GM19455 (cell line): ENCODE measurements around the gene APOLD1.
A peak's percentile ranks its signal among the peaks of the same experiment; 100 is the strongest.
"Not testable (repeated sequence)": the region's sequence is repeated elsewhere in the genome, so short reads cannot be mapped to it uniquely, and the experiment has no call there.

Source experiments
- ATAC-seq: cut with Tn5 transposase; IDR thresholded peaks from one replicate; pipeline ENCODE4 v1.9.1; 2021; ENCODE audit not compliant: unreplicated experiment

APOLD1 gene

DNA sequence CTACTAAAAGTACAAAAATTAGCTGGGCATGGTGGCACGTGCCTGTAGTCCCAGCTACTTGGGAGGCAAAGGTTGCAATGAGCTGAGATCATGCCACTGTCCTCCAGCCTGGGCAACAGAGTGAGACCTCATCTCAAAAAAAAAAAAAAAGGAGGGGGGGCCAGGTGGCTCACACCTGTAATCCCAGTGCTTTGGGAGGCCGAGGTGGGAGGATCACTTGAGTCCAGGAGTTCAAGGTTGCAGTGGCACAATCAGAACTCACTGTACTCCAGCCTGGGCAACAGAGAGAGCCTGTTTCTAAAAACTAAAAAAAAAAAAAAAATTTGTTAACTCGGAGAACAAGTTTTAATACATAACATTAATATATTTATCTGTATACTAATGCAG lies 22.1 kb downstream of the APOLD1 start:
- not testable (repeated sequence) for ATAC-seq

- ATAC-seq: peak; percentile 60
Observed at GRCh38 chr12:12807970-12808702, 22.7 kb downstream of the APOLD1 start.

DNA sequence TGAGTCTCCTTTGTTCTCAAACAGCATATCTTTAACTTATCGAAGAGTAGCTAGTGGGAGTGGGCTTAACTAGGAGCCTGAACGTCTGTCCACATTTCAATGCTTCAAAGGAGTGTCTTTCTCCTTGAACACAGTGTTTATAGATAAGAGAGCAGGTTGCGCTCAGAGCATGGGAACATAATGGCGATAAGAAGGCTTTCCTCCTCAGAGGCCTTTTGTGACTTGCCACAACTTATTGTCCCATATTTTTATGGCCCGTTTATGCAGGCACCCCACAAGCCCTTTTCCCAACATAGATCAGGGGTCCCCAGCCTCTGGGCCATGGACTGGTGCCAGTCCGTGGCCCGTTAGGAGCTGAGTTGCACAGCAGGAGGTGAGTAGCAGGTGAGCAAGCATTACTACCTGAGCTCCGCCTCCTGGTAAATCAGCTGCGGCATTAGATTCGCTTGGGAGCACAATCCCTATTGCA lies 25.1 kb downstream of the APOLD1 start:
- ATAC-seq: no peak

GRCh38 chr12:12811343-12811742 lies 25.9 kb downstream of the APOLD1 start:
- ATAC-seq: no peak

DNA sequence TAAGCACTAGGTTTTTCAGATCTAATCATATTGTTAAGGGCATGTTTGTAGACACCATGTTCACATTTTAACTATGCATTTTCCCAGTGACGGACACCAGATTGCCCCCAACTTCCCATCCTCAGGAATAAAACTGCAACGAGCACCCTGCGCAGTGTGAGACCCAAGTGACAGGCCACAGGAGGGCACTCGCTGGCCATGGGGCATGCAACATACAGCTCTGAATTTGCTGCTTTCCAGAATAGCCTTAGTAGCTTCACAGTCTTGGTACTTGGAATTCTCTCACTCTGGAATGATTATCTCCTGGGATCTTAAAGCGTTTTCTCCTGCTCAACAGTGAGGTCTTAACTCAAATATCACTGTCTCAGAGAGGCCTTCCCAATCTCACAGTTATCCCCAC lies 26.7 kb downstream of the APOLD1 start:
- ATAC-seq: no peak

GRCh38 chr12:12812618-12813119 lies 27.2 kb downstream of the APOLD1 start:
- ATAC-seq: no peak

- ATAC-seq: peak; percentile 80
Observed at GRCh38 chr12:12813120-12814101, 28.0 kb downstream of the APOLD1 start, which contains the start of gene DDX47. Gene DDX47, plus strand, starts transcription at chr12:12813346. Its CDS starts 22 bp downstream, at chr12:12813368.

DNA sequence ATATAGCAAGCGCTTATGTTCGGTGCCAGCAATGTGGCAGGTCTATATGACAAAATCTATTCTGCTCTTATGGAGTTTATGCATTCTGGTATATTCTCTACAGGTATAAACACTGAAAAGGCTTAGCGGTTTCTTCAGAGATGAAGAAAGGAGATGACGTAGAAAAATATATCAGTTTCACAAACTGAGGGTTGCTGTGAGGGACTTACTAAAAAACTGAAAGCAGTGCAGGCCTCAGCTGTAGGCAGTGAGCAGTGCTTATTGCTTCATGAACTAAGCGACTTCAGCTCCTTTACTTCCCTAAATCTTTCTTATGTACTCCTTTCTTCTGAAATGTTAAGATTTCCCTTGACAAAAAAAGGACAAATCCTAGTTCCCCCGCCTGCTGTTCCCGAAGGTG lies 32.2 kb downstream of the APOLD1 start:
- ATAC-seq: no peak

DNA sequence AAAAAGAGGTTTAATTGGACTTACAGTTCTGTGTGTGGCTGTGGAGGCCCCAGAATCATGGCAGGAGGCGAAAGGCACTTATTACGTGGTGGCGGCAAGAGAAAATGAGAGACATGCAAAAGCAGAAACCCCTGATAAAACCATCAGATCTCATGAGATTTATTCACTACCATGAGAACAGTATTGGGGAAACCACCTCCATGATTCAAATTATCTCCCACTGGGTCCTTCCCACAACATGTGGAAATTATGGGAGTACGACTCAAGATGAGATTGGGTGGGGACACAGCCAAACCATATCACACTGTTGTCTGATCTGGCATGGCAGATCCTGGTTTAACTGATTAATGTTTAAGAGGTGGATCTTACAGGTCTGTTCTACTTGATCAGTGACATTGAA lies 33.2 kb downstream of the APOLD1 start:
- ATAC-seq: no peak

DNA sequence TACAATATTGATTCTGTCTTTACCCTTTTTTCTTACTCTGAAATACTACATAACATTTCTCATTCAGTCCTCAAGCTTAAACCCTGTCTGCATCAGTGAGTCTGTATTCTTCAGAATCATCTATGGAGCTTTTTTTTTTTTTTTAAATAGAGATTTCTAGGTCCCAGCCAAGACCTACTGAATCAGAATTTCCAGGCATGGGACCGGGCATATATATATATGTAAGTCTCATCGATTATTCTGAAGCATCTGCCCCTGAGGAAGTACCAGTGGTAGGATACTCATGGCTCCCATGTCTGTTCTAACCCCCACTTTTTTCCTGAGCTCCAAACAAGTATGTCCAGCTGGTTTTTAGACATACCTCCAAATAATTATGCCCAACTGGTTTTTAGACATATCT lies 33.8 kb downstream of the APOLD1 start:
- ATAC-seq: no peak

DNA sequence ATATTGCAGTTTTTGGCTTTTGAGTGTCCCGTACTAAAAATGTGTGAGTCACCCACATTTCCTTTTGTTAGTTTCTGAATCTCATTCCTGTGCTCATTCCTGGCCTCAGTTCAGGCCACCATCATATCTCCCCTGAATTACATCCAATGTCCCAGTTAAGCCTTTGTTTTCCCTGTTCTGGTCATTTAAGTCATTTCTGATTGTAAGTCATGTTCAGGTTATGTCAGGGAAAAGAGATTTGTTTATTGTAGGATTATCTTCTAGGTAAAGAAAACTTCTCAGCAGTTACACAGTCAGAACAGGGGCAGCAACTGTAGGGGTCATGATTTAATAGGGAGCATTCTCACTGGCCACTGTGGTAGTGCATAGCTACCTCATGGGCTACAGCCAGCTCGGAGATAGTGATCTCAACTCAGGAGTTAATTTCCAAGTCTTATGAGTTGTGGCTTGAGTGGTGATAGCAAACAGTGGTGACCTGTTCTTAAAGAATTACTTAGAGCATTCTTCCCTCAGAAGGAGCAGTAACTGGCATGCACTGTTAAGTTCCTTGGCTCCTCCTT lies 34.4 kb downstream of the APOLD1 start:
- ATAC-seq: no peak

- ATAC-seq: not testable (repeated sequence)
Observed at GRCh38 chr12:12820376-12820775, 34.9 kb downstream of the APOLD1 start.

DNA sequence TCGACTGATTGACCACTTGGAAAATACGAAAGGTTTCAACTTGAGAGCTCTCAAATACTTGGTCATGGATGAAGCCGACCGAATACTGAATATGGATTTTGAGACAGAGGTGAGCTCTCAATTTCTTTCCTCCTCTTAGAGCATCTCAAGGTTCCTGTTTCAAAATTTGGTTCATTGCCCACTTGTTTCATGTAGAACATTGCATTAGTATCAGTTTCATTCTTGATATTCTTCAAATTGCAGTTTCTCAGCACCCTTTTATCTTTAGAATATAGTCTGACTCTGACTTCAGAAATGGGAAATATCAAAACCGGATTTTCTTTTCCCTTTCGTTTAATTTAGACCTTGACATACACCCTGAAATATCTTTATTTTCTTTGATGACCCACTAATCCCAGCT lies 36.5 kb downstream of the APOLD1 start:
- ATAC-seq: peak; percentile 79

DNA sequence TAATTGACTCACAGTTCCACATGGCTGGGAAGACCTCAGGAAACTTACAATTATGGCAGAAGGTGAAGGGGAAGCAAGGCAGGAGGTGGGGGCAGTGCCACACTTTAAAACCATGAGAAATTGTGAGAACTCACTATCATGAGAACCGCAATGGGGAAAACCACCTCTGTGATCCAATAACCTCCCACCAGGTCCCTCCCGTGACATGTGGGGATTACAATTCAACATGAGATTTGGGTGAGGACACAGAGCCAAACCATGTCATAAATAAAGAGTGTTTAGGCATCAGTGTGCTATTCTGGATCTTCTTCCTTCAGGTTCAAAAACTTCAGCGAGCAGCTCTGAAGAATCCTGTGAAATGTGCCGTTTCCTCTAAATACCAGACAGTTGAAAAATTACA lies 37.4 kb downstream of the APOLD1 start:
- no peak for ATAC-seq

- no peak for ATAC-seq
Observed at GRCh38 chr12:12823300-12823699, 37.8 kb downstream of the APOLD1 start.

GRCh38 chr12:12823811-12824210 lies 38.4 kb downstream of the APOLD1 start:
- no peak for ATAC-seq

GRCh38 chr12:12835378-12836146 lies 50.1 kb downstream of the APOLD1 start:
- ATAC-seq: no peak

DNA sequence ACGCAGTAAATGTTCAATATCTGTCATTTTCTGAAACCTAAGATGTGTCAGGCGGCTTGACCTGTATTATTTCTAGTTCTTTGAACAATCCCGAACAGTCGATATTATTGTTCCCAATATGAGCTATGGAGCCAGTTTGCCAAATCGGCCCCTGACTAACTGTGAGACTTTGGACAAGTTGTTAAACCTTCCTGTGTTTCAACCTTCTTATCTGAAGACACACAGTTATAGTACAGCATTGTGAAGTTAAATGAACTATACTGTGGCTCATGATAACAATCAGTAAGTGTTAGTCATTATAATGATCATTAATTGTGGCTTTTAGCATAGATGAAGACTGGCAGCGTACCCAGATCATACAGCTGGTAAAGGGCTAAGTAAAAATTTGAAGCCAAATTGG lies 51.1 kb downstream of the APOLD1 start:
- no peak for ATAC-seq

- no peak for ATAC-seq
Observed at GRCh38 chr12:12837025-12837812, 51.8 kb downstream of the APOLD1 start.

DNA sequence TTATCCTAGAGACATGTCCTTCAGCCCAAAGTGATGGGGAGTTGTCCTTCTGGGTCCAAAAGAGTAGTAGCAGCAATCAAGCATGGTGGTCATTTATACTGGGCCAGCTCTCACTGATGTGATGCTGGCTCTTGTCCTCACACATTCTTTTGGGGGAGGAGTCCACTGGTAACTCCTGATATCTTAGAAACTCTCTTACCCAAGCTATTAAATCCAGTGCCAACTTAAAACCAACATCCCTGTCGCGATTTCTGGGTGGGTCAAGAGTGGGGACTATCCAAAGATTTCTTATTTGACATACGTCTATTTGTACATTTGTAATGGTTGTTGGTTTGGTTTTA lies 52.3 kb downstream of the APOLD1 start:
- no peak for ATAC-seq
